Activated CD8-positive, alpha-beta memory T cell treated with anti-CD3 and anti-CD28 coated beads, Interleukin-2, amount 50 U/mL, for 1 hour (primary cell): ENCODE data around the gene TMPRSS9.

ENCODE experiments used
- DNase-seq: peaks from one replicate; pipeline ENCODE4 v3.0.0-alpha.2; 2020; ENCODE audit errors: extremely low read depth

TMPRSS9 gene

DNA sequence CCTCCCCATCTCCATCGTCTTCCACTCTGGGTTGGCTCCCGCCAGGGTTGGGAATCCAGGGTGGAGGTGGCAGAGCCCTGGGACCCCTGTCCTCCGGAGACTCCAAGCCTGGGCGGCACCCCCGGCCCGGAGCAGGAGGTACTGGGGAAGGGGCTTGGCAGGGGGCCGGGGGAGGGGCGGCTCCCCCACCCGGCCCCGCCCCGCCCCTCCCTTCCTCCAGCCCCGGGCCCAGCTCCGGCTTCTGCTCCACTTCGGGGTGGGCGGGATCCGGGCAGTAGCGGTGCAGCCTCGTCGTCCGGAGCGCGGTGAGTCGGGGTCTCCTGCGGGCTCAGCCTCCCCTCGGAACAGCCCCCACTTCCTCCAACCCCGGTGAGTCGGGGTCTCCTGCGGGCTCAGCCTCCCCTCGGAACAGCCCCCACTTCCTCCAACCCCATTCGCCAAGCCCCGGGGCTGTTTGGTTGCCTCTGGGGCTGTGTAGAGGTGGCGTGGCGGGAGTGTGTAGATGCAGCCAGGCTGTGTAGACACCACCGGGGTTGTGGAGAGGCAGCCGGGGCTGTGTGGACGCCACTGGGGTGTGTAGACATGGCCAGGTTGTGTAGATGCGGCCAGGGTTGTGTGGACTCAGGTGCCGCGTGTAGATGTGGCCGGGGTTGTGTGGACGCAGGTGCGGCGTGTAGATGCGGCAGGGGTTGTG, at the start of gene TMPRSS9:
Gene TMPRSS9 (plus strand): TSS at position 274 of the 694 bp plus-strand sequence. CDS start 29,521 bp downstream, outside the sequence.
- no peak for DNase-seq

DNA sequence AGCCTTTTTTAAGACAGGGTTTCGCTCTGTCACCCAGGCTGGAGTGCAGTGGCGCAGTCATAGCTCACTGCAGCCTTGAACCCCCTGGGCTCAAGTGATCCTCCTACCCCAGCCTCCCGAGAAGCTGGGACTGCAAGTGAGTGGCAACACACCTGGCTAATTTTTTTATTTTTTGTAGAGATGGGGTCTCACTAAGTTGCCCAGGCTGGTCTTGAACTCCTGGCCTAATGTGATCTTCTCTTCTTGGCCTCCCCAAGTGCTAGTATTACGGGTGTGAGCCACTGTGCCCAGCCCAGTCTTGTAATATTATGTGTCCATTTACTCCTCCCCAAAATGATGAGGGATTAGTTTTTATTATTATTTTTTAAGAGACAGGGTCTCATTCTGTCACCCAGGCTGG, 49.0 kb upstream of the TMPRSS9 start:
- no peak for DNase-seq

DNA sequence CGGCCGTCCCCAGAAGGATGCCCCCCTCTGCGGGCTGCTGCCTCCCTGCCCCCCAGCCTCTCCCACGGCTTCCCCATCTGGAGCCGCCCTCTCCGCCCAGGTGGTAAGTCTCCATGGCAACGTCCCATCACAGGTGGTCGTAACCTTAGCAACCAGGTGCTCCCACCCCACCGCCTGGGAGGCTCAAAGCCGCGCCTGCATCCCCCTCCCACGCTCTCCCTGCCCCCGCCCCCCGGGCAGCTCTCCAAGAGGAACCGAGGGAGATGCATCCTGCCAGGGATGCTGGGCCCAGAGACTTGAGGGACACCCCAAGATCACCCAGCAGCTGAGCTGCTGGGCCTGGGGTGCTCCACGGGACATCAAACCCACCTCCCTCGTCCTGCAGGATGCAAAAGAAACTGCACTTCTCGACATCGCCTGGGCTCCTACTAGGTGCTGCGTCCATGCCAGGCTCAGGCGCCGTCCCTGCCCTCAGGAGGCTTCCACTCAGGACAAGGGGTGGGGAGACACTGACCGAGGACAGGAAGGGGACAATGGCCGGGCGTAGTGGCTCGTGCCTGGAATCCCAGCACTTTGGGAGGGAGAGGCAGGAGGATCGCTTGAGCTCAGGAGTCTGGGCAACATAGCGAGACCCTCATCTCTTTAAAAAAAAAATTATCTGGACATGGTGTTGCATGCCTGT, 47.1 kb upstream of the TMPRSS9 start:
- no peak for DNase-seq

DNA sequence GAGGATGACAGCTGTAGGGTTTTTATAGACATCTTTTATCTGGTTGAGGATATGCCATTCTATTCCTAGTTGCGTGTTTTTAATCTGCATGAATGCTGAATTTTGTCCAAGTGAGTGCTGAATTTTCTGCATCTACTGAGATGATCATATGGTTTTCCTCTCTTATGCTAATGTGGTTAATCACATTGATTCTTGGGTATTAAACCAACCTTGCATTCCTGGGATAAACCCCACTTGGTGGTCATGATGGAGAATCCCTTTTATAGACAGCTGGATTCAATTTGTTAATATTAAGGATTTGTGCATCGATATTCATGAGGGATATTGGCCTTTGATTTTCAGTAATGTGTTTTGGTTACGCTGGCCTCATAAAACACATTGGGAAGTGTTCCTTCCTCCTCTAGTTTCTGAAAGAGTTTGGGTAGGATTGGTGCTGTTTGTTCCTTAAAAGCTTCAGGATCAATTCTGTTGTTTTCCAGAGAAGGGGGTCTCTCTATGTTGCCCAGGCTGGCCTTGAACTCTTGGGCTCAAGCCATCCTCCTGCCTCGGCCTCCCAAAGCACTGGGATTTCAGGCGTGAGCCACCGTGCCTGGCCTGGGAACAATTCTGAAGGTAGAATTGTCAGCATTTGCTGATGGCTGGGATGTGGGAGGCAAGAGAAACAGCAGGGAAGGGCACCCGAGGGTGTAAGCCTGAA, 44.8 kb upstream of the TMPRSS9 start:
- DNase-seq, result no peak

DNA sequence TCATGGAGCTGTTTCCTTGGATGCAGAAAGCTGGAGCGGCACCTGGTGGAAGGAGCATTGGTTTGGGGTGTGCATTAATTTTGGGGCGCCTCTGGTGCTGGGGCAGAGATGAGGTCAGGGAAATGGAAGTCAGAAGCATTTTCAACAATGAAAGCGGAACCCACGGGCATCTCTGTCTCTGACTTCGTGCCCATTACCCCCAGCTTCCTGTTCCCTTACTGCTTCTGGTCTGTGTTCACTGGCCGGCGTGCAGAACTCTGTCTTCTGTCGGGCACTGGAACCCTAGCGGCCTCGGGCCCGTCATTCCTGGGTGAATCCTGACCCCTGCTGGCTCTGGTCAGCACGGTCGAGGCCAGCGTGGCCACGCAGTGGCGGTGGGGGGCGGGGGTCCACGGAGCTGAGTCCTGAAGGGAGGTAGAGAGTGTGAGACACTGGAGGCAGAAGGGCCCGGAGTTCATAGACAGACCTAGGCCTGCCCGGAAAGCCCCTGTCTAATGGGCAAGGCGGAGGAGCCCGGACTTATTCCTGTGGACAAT, 44.2 kb upstream of the TMPRSS9 start:
- no peak for DNase-seq

DNA sequence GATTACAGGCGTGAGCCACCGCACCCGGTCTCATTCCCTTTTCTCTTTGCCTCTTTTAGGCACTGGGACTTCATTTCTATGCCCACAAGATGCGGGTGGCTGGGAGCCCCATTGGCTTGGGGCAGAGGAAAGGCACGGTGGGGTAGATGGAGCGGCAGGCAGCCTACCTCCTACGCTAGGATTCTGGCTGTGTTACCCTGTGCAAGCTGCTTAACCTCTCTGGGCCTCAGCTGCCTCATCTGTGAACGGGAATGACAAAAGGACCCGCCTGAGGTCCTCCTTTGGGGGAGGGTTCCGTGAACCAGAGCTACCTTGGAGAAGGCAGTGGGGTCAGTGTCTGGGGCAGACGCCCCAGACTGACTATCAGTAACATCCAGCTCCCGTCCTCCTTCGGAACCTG, 42.8 kb upstream of the TMPRSS9 start:
- DNase-seq, result no peak

DNA sequence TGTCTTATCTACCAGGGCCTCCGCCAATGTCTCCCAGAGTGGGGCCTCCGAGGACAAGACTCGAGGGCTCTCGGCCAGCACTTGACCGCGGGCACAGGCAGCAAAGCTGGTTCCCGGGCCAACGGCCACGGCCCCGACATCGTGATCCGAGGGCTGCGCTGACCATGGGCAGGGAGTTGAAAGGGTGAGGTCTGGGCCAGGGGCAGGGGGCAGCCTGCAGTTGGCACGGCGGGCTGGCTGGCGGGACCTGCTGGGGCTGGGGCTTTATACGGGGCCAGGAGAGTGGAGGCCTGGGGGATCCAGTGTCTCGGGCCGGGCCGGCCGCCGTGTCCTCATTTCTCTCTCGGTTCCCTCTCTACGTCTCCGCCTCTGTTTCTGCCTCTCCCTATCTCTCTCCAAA, 42.3 kb upstream of the TMPRSS9 start:
- DNase-seq, result no peak

DNA sequence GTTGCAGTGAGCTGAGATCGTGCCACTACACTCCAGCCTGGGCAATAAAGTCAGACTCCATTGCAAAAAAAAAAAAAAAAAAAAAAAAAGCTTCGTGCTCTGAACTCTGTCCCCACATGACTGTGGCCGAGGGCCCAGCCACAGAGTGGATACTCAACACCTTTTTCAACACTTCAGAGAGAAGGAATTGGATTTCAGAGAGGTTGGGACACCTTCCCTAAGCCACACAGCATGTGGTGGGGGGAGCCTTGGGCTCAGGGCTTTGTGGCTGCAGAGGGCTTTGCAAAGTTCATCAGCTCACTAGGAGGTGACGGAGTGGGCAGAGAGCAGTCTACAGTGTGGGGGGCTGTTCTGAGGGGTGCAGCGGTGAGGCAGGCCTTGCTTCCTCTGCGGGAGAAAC, 41.1 kb upstream of the TMPRSS9 start:
- DNase-seq, result no peak

DNA sequence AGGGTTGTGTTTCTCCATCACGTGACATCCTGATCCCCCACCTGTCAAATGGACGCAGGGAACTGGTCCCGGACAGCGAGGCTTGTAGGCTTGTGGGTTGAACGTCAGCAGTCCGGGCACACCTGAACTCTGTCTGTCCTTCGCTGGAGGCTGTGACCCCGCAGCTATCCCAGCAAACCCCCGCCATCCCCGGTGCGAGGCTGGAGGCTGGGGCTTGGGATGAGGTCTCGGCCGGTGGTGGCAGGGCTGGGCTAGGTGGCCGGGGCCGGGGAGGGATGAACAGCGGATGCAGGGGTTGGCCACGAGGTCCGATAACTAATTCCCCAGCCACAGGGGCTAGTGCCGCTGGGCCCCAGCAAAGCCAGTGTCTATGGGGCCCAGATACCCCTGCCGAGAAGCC, 40.5 kb upstream of the TMPRSS9 start:
- no peak for DNase-seq

DNA sequence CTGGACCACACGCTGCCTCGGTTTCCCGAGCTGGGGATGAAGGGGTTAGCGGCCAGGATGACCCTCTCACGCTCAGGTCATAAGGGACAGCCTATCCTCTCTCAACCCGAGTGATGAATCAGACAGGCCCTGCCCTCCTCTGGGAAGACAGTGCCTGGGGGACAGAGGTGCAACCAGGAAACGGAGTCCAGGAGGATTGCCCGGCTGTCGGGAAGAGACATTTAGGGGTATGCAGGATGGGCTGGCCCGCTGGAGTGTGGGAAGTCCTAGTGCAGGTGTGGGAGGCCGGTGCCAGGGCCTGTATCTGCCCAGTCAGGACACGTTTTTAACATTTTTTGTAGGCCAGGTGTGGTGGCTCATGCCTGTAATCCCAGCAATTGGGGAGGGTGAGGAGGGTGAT, 40.0 kb upstream of the TMPRSS9 start:
- no peak for DNase-seq

DNA sequence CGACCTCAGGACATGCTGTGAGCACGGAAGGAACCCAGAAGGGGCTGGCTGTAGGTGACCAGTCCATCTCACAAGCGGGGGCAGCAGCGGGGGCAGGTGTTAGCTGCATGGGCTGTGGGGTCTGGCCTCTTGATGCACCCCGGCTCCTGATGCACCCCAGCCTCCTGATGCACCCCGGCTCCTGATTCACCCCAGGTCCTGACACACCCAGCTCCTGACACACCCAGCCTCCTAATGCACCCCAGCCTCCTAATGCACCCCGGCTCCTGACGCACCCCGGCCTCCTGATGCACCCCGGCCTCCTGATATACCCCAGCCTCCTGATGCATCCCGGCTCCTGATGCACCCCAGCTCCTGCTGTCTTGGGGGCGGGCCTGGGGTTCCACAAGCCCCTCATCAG, 39.1 kb upstream of the TMPRSS9 start:
- DNase-seq, result no peak

DNA sequence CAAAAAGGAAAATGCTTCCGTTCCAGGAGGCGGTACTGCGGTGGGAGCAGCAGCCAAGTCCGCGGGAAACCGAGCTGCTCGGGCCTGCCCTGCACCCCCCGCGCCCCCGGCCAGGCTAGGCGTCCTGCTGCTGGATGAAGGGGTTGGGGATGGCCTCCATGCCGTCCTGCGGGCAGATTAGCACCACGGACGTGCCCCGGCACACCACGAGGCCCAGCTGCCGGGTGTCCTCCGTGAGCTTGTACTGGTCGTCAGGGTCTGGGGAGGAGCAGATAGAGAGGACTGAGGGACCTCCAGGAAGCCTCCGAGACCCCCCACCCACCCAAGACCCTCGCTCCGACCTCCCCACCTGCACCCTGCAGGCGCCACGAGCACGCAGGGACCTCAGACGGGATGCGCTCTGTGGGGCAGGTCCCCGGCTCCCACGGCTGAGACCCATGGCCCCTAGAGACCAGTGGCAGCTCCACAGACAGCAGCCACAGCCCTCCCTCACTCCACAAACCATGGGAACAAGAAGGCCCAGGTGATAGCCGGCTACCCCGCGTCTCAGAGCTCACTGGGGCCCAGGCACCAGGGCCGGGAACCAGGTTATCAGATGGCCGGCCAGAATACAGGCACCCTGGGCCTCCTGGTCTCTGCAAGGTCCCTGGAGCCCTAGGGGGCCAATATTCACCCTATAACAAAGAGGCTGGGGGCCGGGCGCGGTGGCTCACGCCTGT, 38.3 kb upstream of the TMPRSS9 start:
- no peak for DNase-seq

DNA sequence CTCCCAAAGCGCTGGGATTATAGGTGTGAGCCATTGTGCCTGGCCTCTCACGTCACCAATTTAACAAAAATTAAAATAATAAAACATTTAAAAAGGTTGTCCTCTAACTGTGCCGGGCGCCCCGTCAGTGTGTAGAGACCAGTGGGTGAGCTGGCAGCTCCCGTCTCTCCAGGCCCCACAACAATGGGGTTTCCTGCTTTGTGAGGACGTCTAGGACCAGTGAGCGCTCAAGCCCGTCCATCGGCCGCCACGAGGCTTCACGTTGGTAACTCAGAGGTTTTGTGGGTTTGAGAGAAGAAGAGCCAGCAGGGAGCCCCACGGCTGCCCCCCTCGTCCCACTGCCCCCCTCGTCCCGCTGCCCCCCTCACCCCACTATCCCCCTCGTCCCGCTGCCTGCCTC, 36.4 kb upstream of the TMPRSS9 start:
- DNase-seq, result no peak

DNA sequence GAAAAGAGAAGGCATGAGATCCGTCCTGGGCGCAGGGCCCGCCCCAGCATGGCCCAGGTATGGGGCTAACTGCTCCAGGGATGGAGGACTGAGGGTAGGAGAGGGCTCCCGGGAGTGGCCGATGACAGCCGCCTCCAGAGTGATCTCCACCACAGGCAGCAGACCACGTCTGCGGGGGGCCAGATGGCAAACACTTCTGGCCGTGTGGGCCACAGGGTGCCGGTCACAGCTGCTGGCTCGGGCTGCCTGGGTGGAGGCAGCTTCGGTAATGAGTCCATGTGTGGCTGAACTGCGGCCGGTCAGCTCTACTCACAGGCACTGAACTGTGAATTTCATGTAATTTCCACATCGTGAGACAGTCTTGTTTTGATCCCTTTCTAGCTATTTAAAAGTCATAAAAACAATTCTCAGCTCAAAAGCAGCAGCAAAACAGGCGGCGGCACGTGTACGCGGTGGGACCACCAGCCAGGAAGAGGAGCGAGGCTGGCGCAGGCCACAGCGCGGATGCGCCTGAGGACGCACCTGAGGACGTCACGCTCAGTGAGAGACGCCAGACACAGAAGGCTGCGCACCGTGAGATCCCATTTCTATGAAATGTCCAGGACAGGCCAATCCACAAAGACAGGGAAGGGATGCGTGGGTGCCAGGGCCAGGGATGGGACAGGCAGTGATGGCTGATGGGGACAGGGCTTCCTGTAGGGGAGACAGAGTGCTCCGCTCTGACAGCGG, 35.7 kb upstream of the TMPRSS9 start:
- no peak for DNase-seq

DNA sequence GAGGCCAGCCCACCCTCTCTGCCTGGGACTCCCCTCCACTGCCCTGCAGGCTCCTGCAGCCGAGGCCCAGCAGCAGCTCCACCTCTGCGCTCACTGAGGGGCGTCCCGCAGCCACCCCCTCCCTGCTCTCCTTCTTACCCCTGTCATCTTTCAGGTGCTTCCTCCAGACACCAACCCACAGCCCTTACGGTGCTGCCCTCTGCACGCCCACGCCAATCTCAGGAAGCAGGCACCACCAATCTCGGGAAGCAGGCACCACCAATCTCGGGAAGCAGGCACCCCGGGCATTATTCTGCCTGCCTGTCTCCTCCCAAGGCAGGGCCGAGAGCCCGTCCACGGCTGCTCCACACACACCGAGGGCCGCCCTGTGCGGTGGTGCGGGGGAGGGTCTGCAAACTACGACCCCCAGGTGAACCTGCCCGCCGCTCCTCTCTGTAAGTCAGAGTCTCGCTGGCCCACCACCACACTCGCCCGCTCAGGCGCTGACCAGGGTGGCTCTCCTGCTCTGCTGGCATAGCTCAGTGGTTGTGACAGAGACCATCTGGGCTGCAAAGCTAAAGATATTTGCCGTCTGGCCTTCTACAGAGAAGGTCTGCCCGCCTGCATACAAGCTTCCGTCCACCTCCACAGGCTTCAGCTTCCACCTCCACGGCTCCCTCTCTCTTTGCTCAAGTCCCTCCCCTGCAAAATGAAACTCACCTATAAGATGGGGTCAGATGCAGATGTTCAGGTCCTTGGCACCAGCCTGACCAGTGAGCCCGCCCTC, 34.6 kb upstream of the TMPRSS9 start:
- no peak for DNase-seq

DNA sequence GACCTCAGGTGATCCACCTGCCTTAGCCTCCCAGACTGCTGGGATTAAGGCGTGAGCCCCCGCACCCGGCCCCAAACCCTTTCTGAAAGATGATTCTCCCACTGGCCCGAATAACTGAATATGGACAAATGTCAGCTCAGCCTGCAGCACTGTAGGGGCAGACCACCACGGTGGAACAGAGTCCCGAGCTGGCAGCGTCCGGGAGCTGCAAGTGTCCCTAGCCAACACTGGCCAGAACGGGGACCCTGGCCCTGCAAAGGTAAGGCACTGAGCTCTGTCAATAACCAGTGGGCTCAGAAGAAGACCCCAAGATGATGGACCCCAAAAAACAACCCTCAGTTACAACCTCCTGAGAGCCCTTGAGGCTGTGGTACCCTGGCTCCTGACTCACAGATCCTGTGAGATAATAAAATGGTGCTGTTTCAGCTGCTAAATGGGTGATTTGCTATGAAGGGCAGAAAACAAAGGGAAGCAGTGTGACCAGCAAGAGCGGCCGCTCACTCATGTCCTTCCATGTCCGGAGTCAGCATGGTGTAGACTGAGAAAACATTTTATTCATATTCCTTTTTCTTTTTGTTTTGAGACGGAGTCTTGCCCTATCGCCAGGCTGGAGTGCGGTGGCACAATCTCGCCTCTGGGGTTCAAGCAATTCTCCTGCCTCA, 33.2 kb upstream of the TMPRSS9 start:
- no peak for DNase-seq

DNA sequence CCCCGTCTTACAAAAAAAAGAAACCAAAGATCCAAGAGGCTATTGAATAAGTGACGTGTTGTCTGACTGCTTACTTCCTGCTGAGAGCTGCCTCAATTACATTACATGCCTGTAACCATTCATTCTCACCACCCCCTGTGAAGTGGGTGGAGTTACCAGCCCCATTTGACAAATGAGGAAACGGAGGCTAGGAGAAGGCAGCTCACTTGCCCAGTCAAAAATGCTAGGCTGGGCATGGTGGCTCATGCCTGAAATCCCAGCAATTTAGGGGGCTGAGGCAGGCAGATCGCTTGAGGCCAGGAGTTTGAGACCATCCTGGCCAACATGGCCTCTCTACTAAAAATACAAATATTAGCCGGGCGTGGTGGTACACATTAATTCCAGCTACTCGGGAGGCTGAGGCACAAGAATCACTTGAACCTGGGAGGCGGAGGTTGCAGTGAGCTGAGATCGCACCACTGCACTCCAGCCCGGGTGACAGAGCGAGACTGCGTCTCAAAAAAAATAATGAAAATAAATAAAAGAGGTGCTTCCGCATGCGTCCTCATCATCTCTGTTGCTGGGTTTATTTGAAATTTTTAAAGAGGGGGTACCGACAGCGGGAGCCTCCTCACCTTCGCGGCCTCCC, 32.2 kb upstream of the TMPRSS9 start:
- DNase-seq, result no peak

DNA sequence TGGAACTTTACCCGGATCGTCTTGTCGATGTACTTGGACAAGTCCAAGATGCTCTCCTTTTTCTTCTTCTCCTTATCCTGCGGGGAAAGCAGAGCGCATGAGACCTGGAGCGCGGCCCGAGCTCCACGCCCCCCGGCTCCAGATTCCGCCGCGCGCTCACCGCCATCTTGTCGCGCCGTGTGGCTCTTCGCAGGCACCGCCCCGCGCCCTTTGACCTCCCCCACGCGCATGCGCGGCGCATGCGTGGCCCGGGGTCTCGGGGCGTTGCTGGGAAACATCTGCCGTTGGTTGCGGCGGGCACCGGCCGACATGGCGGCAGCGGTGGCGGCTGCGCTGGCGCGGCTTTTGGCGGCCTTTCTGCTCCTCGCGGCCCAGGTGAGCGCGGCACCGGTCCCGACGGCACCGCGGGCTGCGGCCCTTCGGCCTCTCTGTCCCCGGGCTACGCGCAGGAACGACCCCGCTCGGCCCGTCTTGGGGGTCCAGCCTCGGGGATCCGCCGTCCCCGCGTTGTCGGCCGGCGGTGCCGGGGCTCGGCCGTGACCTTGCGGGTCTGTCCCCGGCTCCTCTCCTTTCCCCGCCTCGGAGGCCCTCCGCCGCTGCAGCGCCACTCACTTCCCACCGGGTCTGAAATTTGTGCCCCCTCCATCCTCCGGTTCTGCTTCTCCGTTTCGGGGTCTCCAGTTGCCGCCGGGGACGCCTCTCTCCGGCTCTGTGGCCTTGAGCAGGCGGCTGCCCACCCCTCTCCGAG, 31.5 kb upstream of the TMPRSS9 start, which contains the start of the genes LSM7 and SPPL2B:
Gene LSM7 (minus strand): TSS at position 186 of the 748 bp plus-strand sequence. CDS start 20 bp downstream, at position 166.
Gene SPPL2B (plus strand): TSS at position 284 of the 748 bp plus-strand sequence. CDS start 26 bp downstream, at position 310.
- peak; percentile 50 for DNase-seq

DNA sequence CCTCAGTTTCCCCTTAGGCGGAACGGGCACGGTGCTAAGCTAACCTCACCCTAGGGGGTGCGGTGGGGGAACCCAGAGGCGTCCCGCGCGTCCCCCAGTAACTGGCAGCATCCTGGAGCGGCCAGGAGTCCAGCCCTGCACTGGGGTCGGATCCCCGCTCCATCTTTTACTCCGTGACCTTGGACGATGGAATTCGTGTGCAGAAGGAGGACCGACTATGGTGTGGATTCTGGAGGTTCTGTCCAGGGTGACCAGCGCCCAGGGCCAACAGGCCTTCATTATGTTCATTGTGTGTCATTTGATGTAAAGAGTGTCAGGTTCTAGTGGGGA, 31.0 kb upstream of the TMPRSS9 start:
- DNase-seq, result no peak
